Measurements from ENCODE around the gene CHD6.

- TF ChIP-seq POLR2A (IDR thresholded peaks at IDR 0.05; ENCODE audit: low read depth, low read length) (no peak), POLR2AphosphoS5 (IDR thresholded peaks at IDR 0.05; ENCODE audit: low read depth, low read length) (no peak)
These were observed 71.0 kb downstream of the CHD6 start for GRCh38 chr20:41547221-41547620.

All from GM12892 (cell line).